Measurements from ENCODE around the gene KRTAP10-12. TPM values are rescaled to one million over a fixed set of nuclear protein-coding genes. Genes with fewer than 3 reads are reported as not detected.

The KRTAP10-12 gene
- total RNA-seq, 4 donors from 2014 or later: not detected

GRCh38 chr21:44650265-44650972 is 46.6 kb upstream of the KRTAP10-12 start:
- peak; percentile 91 for DNase-seq (ENCODE audit: extremely low spot score)
- WGBS: 91% methylated on average over 20 of the region's 20 CpGs

GRCh38 chr21:44650973-44651675 is 45.8 kb upstream of the KRTAP10-12 start:
- Histone ChIP-seq H3K36me3 (no peaks in the 10 kb centered on the region), H3K4me1 (no peaks in the 10 kb centered on the region), H3K4me3 (no peak overlapping the region), H3K27ac (replicated peaks in 1 of 4) (no peak overlapping the region), H3K27me3 (peaks cover 0 to 70% (median 0%) of the 10 kb centered on the region in 4 donors), H3K9me3 (peaks cover 0 to 3% (median 1%) of the 10 kb centered on the region in 4 donors)
- peak; percentile 89 for DNase-seq (ENCODE audit: extremely low spot score)
- WGBS: 93% methylated on average over 11 of the region's 12 CpGs
- TF ChIP-seq POLR2AphosphoS5 (IDR thresholded peaks at IDR 0.05) (no peak), POLR2A (IDR thresholded peaks at IDR 0.05; ENCODE audit: low read depth) (no peak), CTCF (IDR thresholded peaks at IDR 0.05) (no peak), EP300 (IDR thresholded peaks at IDR 0.05) (no peak)
- intact Hi-C loops (cut with DNase I): no loop called here

More at GRCh38 chr21:44650265-44650972, 46.6 kb upstream of the KRTAP10-12 start:
- peaks cover 0 to 1% (median under 1%) of the 10 kb centered on the region in 4 donors for H3K9me3 ChIP-seq
- H3K27me3 ChIP-seq: peaks cover 0 to 70% (median 0%) of the 10 kb centered on the region in 4 donors
- intact Hi-C loops (cut with DNase I): no loop called here
- H3K4me3 ChIP-seq: no peak overlapping the region
- no peaks in the 10 kb centered on the region for H3K4me1 ChIP-seq
- no peaks in the 10 kb centered on the region for H3K36me3 ChIP-seq
- TF ChIP-seq POLR2AphosphoS5 (IDR thresholded peaks at IDR 0.05) (no peak), CTCF (IDR thresholded peaks at IDR 0.05) (no peak), POLR2A (IDR thresholded peaks at IDR 0.05; ENCODE audit: low read depth) (no peak), EP300 (IDR thresholded peaks at IDR 0.05) (no peak)
- no peak overlapping the region for H3K27ac ChIP-seq (replicated peaks in 1 of 4)

GRCh38 chr21:44653123-44653522 is 43.8 kb upstream of the KRTAP10-12 start:
- Histone ChIP-seq H3K9me3 (peaks cover 0 to 13% (median 6%) of the 10 kb centered on the region in 4 donors), H3K27ac (replicated peaks in 1 of 4) (no peak overlapping the region), H3K4me3 (no peak overlapping the region), H3K27me3 (peaks cover 0 to 66% (median 0%) of the 10 kb centered on the region in 4 donors), H3K4me1 (no peaks in the 10 kb centered on the region), H3K36me3 (no peaks in the 10 kb centered on the region)
- intact Hi-C loops (cut with DNase I): no loop called here
- WGBS: 58% methylated on average over 14 of the region's 14 CpGs
- peak; percentile 55 for DNase-seq (ENCODE audit: extremely low spot score)
- TF ChIP-seq CTCF (IDR thresholded peaks at IDR 0.05): no peak
- TF ChIP-seq POLR2A (IDR thresholded peaks at IDR 0.05; ENCODE audit: low read depth): no peak
- TF ChIP-seq POLR2AphosphoS5 (IDR thresholded peaks at IDR 0.05): no peak
- no peak for TF ChIP-seq EP300 (IDR thresholded peaks at IDR 0.05)

- H3K4me1 ChIP-seq: no peaks in the 10 kb centered on the region
- H3K27me3 ChIP-seq: peaks cover 0 to 66% (median 0%) of the 10 kb centered on the region in 4 donors
- peaks cover 0 to 13% (median 6%) of the 10 kb centered on the region in 4 donors for H3K9me3 ChIP-seq
- no peaks in the 10 kb centered on the region for H3K36me3 ChIP-seq
- H3K27ac ChIP-seq (replicated peaks in 1 of 4): no peak overlapping the region
- intact Hi-C loops (cut with DNase I): no loop called here
- peak; percentile 79 for DNase-seq (ENCODE audit: extremely low spot score)
- 77% methylated on average over 12 of the region's 17 CpGs for WGBS
- no peak overlapping the region for H3K4me3 ChIP-seq
- peak in 1 of 2 donors; percentile 8 for TF ChIP-seq POLR2AphosphoS5 (IDR thresholded peaks at IDR 0.05)
- no peak for TF ChIP-seq EP300 (IDR thresholded peaks at IDR 0.05)
Observed at GRCh38 chr21:44653656-44654575, 43.1 kb upstream of the KRTAP10-12 start.
